ENCODE measurements around the gene CAMK1D. TPM values are rescaled to one million over a fixed set of nuclear protein-coding genes. Genes with fewer than 3 reads are reported as not detected.

CAMK1D gene
- total RNA-seq, 2 experiments from 2014 or later = 19.0 to 25.6 TPM

DNA sequence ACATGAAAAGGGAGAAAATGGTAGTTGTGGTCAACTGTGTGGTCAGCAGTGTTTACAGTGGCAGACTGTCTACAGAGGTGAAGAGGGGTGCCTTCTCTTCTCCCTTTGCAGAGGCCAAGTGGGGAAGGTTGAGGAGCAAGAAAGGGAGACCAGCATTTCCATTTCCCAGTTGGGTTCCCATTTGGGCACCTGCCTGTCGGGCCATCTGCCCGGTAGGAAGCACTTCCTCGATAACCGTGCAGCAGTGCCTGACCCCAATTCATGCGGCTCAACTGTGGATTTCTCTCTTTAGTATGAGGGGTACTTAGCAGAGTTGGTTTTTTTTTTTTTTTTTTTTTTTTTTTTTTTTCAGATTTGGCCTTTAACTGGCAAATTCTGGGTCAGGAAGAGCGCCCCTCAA, 525.2 kb downstream of the CAMK1D start:
- Histone ChIP-seq H2AFZ (ENCODE audit: low read length) (no peak overlapping the region), H3K36me3 (ENCODE audit: insufficient read depth, low read length) (no peaks in the 10 kb centered on the region), H3K79me2 (ENCODE audit: insufficient read depth, low read depth, low read length) (no peaks in the 10 kb centered on the region), H3K9me3 (ENCODE audit: low read length) (no peaks in the 10 kb centered on the region), H3K4me1 (ENCODE audit: insufficient read depth, low read length, poor library complexity, severe bottlenecking) (no peaks in the 10 kb centered on the region), H3K27ac (ENCODE audit: low read depth, low read length, poor library complexity, severe bottlenecking) (no peak overlapping the region), H3K9me2 (ENCODE audit: insufficient read depth, low read length) (no peaks in the 10 kb centered on the region), H3K4me3 (ENCODE audit: low read depth, low read length, poor library complexity, severe bottlenecking) (no peak overlapping the region), H3K4me2 (ENCODE audit: low read length) (no peak overlapping the region), H4K20me1 (ENCODE audit: insufficient read depth, low read length) (no peaks in the 10 kb centered on the region)
- intact Hi-C loops (cut with micrococcal nuclease; ENCODE audit: unreplicated experiment) = no loop called here
- no TSS peak for BruUV-seq (replicated peaks)
- TF ChIP-seq, protein P1, sequence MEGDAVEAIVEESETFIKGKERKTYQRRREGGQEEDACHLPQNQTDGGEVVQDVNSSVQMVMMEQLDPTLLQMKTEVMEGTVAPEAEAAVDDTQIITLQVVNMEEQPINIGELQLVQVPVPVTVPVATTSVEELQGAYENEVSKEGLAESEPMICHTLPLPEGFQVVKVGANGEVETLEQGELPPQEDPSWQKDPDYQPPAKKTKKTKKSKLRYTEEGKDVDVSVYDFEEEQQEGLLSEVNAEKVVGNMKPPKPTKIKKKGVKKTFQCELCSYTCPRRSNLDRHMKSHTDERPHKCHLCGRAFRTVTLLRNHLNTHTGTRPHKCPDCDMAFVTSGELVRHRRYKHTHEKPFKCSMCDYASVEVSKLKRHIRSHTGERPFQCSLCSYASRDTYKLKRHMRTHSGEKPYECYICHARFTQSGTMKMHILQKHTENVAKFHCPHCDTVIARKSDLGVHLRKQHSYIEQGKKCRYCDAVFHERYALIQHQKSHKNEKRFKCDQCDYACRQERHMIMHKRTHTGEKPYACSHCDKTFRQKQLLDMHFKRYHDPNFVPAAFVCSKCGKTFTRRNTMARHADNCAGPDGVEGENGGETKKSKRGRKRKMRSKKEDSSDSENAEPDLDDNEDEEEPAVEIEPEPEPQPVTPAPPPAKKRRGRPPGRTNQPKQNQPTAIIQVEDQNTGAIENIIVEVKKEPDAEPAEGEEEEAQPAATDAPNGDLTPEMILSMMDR (conservative IDR thresholded peaks at IDR 0.05; ENCODE audit: low read length) = no peak
- no peak for TF ChIP-seq EZH2phosphoT487 (IDR thresholded peaks at IDR 0.05; ENCODE audit: borderline replicate concordance, low read depth, low read length)
- no peak for DNase-seq (ENCODE audit: low spot score)
- ChIA-PET POLR2A (interaction anchor here (0.7 kb wide), 1 partner anchor 452 kb away, joined by 4 read pairs; no protein-coding TSS in a partner anchor), CTCF (ENCODE audit: unreplicated experiment) (no interaction called here)

DNA sequence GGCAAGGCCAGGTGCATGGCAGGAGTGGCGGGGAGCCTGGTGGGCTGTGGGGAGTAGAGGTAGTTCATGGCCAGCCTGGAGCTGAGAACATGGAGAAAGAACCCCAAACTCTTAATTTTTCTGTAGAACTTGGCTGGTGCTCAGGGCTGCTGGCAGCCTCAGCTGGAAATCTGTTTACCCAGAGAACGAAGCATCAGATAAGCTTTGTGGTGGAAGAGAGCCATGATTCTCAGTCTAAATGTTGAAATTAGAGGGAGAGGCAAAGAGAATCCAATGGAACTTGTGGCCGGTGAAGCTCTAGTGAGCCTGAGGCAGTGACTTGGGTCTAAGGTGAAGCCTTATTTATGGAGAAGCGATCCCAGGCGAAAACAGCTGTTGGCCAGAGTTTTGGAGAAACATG, 525.8 kb downstream of the CAMK1D start:
- Histone ChIP-seq H3K27ac (ENCODE audit: low read depth, low read length, poor library complexity, severe bottlenecking) (no peak overlapping the region), H4K20me1 (ENCODE audit: insufficient read depth, low read length) (no peaks in the 10 kb centered on the region), H3K36me3 (ENCODE audit: insufficient read depth, low read length) (no peaks in the 10 kb centered on the region), H3K9me2 (ENCODE audit: insufficient read depth, low read length) (no peaks in the 10 kb centered on the region), H3K4me1 (ENCODE audit: insufficient read depth, low read length, poor library complexity, severe bottlenecking) (no peaks in the 10 kb centered on the region), H2AFZ (ENCODE audit: low read length) (no peak overlapping the region), H3K9me3 (ENCODE audit: low read length) (no peaks in the 10 kb centered on the region), H3K79me2 (ENCODE audit: insufficient read depth, low read depth, low read length) (no peaks in the 10 kb centered on the region), H3K4me2 (ENCODE audit: low read length) (no peak overlapping the region), H3K4me3 (ENCODE audit: low read depth, low read length, poor library complexity, severe bottlenecking) (no peak overlapping the region)
- no peak for TF ChIP-seq EZH2phosphoT487 (IDR thresholded peaks at IDR 0.05; ENCODE audit: borderline replicate concordance, low read depth, low read length)
- TF ChIP-seq, protein P1 (conservative IDR thresholded peaks at IDR 0.05; ENCODE audit: low read length) = no peak
- intact Hi-C loops (cut with micrococcal nuclease; ENCODE audit: unreplicated experiment) = no loop called here
- BruUV-seq (replicated peaks) = no TSS peak
- ChIA-PET POLR2A (interaction anchor here (0.7 to 1.2 kb wide), 2 partner anchors 8 to 451 kb away, joined by 3 to 4 read pairs; no protein-coding TSS in a partner anchor), CTCF (ENCODE audit: unreplicated experiment) (no interaction called here)
- DNase-seq (ENCODE audit: low spot score) = no peak

DNA sequence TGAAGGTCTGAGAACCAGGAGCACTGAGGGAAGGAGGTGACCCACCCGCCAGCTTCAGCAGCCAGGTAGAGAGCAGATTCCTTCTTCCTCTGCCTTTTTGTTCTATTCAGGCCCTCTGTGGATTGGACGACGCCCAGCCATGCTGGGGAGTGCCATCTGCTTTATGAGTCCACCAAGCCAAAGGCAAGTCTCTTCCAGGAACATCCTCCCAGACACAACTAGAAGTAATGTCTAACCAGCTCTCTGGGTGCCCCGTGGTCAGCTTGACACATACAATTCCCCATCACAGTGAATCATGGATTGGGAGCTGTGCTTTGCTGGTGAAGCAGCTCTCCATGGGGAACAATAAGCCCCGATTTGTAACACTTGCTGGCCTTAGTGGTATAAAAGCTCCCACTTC, 526.9 kb downstream of the CAMK1D start:
- intact Hi-C loops (cut with micrococcal nuclease; ENCODE audit: unreplicated experiment) = no loop called here
- no peaks in the 10 kb centered on the region for H3K79me2 ChIP-seq (ENCODE audit: insufficient read depth, low read depth, low read length)
- DNase-seq (ENCODE audit: low spot score) = no peak
- no peaks in the 10 kb centered on the region for H3K9me3 ChIP-seq (ENCODE audit: low read length)
- ChIA-PET POLR2A (interaction anchor here (1.2 kb wide), 1 partner anchor 9 kb away, joined by 3 read pairs; no protein-coding TSS in a partner anchor), CTCF (ENCODE audit: unreplicated experiment) (no interaction called here)
- H3K27ac ChIP-seq (ENCODE audit: low read depth, low read length, poor library complexity, severe bottlenecking) = no peak overlapping the region
- TF ChIP-seq, protein P1 (conservative IDR thresholded peaks at IDR 0.05; ENCODE audit: low read length) = no peak
- BruUV-seq (replicated peaks) = no TSS peak
- H4K20me1 ChIP-seq (ENCODE audit: insufficient read depth, low read length) = no peaks in the 10 kb centered on the region
- no peaks in the 10 kb centered on the region for H3K4me1 ChIP-seq (ENCODE audit: insufficient read depth, low read length, poor library complexity, severe bottlenecking)
- H3K36me3 ChIP-seq (ENCODE audit: insufficient read depth, low read length) = no peaks in the 10 kb centered on the region
- H3K4me2 ChIP-seq (ENCODE audit: low read length) = no peak overlapping the region
- no peaks in the 10 kb centered on the region for H3K9me2 ChIP-seq (ENCODE audit: insufficient read depth, low read length)
- no peak overlapping the region for H3K4me3 ChIP-seq (ENCODE audit: low read depth, low read length, poor library complexity, severe bottlenecking)
- H2AFZ ChIP-seq (ENCODE audit: low read length) = no peak overlapping the region

Data from OCI-LY7 (cell line).